HepG2 (cell line): ENCODE data around the gene FITM1. TPM values are rescaled to one million over a fixed set of nuclear protein-coding genes. Genes with fewer than 3 reads are reported as not detected.

Experiments used
- AGO1 ChIP-seq: fragments of 200-400 bp; formaldehyde crosslinking; IDR thresholded peaks from 2 replicates; pipeline ENCODE4 v1.6.1; 2017; ENCODE audit warnings: mild to moderate bottlenecking, low read depth, low read length, moderate library complexity; ENCODE audit not compliant: poor library complexity, severe bottlenecking
- BATF2 ChIP-seq: sonication (generic); formaldehyde crosslinking; IDR thresholded peaks from 2 replicates; pipeline ENCODE4 v1.8.0; 2022; ENCODE audit warnings: mild to moderate bottlenecking, missing genetic modification reagents, moderate library complexity
- BRF2 ChIP-seq: sonication (generic); formaldehyde crosslinking; IDR thresholded peaks from 2 replicates; pipeline ENCODE4 v1.8.1; 2022; ENCODE audit warnings: mild to moderate bottlenecking, missing genetic modification reagents
- FOSL2 ChIP-seq: sonication (generic); formaldehyde crosslinking; IDR thresholded peaks from 2 replicates; pipeline ENCODE4 v1.4.0; 2020; ENCODE audit warnings: missing genetic modification reagents
- FOXO4 ChIP-seq: sonication (generic); formaldehyde crosslinking; conservative IDR thresholded peaks from 2 replicates; pipeline ENCODE4 v1.8.1; 2023; ENCODE audit warnings: missing genetic modification reagents
- GABPA ChIP-seq, 2 experiments: IDR thresholded peaks; 2 replicates each; pipeline ENCODE4 v1.6.1; 2011 to 2016; ENCODE audit warnings: low read depth in 2 of 2, low read length in 1 of 2, missing biosample characterization in 1 of 2, missing genetic modification characterization in 1 of 2
- PHF5A ChIP-seq: IDR thresholded peaks from one replicate; pipeline ENCODE4 v1.6.1; 2018; ENCODE audit warnings: low read depth, missing genetic modification reagents; ENCODE audit not compliant: unreplicated experiment
- POLR2AphosphoS5 ChIP-seq: IDR thresholded peaks from 2 replicates; pipeline ENCODE4 v1.6.1; 2012; ENCODE audit warnings: low read depth, low read length
- SMARCC2 ChIP-seq: fragments of 450-650 bp; IDR thresholded peaks from 2 replicates; pipeline ENCODE4 v1.6.1; 2017; ENCODE audit warnings: antibody characterized with exemption, mild to moderate bottlenecking
- TBP ChIP-seq: sonication (generic); formaldehyde crosslinking; IDR thresholded peaks from 2 replicates; pipeline ENCODE4 v1.5.0; 2020; ENCODE audit warnings: missing genetic modification reagents
- TFDP1 ChIP-seq: IDR thresholded peaks from 2 replicates; pipeline ENCODE4 v1.6.1; 2016; ENCODE audit warnings: missing compliant biosample characterization, missing genetic modification reagents, borderline replicate concordance
- USF2 ChIP-seq, 2 experiments: sonication (generic) in 1 of 2; formaldehyde crosslinking in 1 of 2; IDR thresholded peaks; 2 replicates each; pipeline versions ENCODE4 v1.5.1 to v1.6.1; 2011 to 2020; ENCODE audit warnings: borderline replicate concordance in 1 of 2, low read depth in 1 of 2, low read length in 1 of 2, mild to moderate bottlenecking in 1 of 2, missing genetic modification reagents in 1 of 2, moderate library complexity in 1 of 2
- ZBTB14 ChIP-seq: sonication (generic); formaldehyde crosslinking; IDR thresholded peaks from 2 replicates; pipeline ENCODE4 v1.4.0; 2020; ENCODE audit warnings: missing genetic modification reagents
- ZNF276 ChIP-seq: sonication (generic); formaldehyde crosslinking; IDR thresholded peaks from 2 replicates; pipeline ENCODE4 v1.4.0; 2020; ENCODE audit warnings: mild to moderate bottlenecking, low read depth, missing genetic modification reagents
- ZNF589 ChIP-seq: sonication (generic); formaldehyde crosslinking; conservative IDR thresholded peaks from 2 replicates; pipeline ENCODE4 v1.8.0; 2022; ENCODE audit warnings: mild to moderate bottlenecking, moderate library complexity, missing genetic modification reagents
- polyA plus RNA-seq, 8 experiments: library from polyadenylated mRNA; depleted of rRNA in 3 of 8; stranded (reverse) in 7 of 8; unstranded in 1 of 8; fragments of >200 nt; fragmentation: Illumina TruSeq in 4 of 8; extraction: Trizol in 4 of 8; gene quantifications; 2 replicates each; pipeline versions ENCODE4 v1.2.1 to v1.2.3, GENCODE V29; 2011 to 2016; ENCODE audit warnings: low read depth in 4 of 8, missing spikeins in 1 of 8, mixed read lengths in 1 of 8; ENCODE audit not compliant: insufficient read depth in 1 of 8
- total RNA-seq, 5 experiments: library from RNA; depleted of rRNA; stranded (reverse); fragments of >200 nt; fragmentation: Illumina TruSeq; extraction: Trizol; gene quantifications; 2 replicates each; pipeline ENCODE4 v1.2.3, GENCODE V29; 2016; ENCODE audit warnings: low read depth in 1 of 5

The FITM1 gene
- total and polyA plus RNA-seq, 2 of the 13 experiments (the other 11 are each of a cell fraction or from before 2014, with no cell fraction given): 2.7 to 5.8 TPM

GRCh38 chr14:24100197-24100981 is 30.1 kb upstream of the FITM1 start (continued):
- TF ChIP-seq USF2 (IDR thresholded peaks at IDR 0.05; ENCODE audit: low read depth, low read length) (no peak), USF2 (CRISPR knock-in tag; IDR thresholded peaks at IDR 0.05; ENCODE audit: borderline replicate concordance) (no peak), SMARCC2 (no peak), ZNF276 (CRISPR knock-in tag) (0 out of 2 replicates have a peak, but pooled peaks have one; percentile 29), AGO1 (no peak), TBP (CRISPR knock-in tag) (no peak), GABPA (IDR thresholded peaks at IDR 0.05; ENCODE audit: low read depth, low read length) (no peak), GABPA (CRISPR knock-in tag; IDR thresholded peaks at IDR 0.05; ENCODE audit: low read depth) (no peak), FOXO4 (CRISPR knock-in tag) (no peak), TFDP1 (CRISPR knock-in tag) (no peak), POLR2AphosphoS5 (peak; percentile 16; the same call in 1 of the 2 replicates), PHF5A (CRISPR knock-in tag) (no peak), ZBTB14 (CRISPR knock-in tag) (no peak), BRF2 (0 out of 2 replicates have a peak, but pooled peaks have one; percentile 9), ZNF589 (CRISPR knock-in tag) (no peak), BATF2 (no peak), FOSL2 (no peak)
